Nephron progenitor cell (in vitro differentiated cells): ENCODE measurements around the gene SLC22A1.
"Not testable (repeated sequence)": the region's sequence is repeated elsewhere in the genome, so short reads cannot be mapped to it uniquely, and the experiment has no call there.

Experiments used
- DNase-seq: peaks from one replicate; pipeline ENCODE4 v3.0.0; 2021
- H3K27ac Mint-ChIP-seq: 2 replicates; pipeline ENCODE4 v1.8.0; 2021; ENCODE audit warnings: mild to moderate bottlenecking, moderate library complexity, mixed read lengths
- H3K27me3 Mint-ChIP-seq: 2 replicates; pipeline ENCODE4 v1.8.0; 2021; ENCODE audit warnings: mild to moderate bottlenecking, low read depth, mixed read lengths; ENCODE audit not compliant: poor library complexity
- H3K36me3 Mint-ChIP-seq: 2 replicates; pipeline ENCODE4 v1.8.0; 2021; ENCODE audit warnings: low read depth, mixed read lengths
- H3K4me1 Mint-ChIP-seq: 2 replicates; pipeline ENCODE4 v1.8.0; 2021; ENCODE audit warnings: mixed read lengths
- H3K4me3 Mint-ChIP-seq: 2 replicates; pipeline ENCODE4 v1.8.0; 2021; ENCODE audit warnings: mild to moderate bottlenecking, moderate library complexity, mixed read lengths
- H3K9me3 Mint-ChIP-seq: 2 replicates; pipeline ENCODE4 v1.8.0; 2021; ENCODE audit warnings: mild to moderate bottlenecking, moderate library complexity, mixed read lengths
- TF ChIP-seq, protein P1 (sequence below): fragments of 200-600 bp; sonication (generic); IDR thresholded peaks from 2 replicates; pipeline ENCODE4 v1.5.0; 2021; ENCODE audit warnings: antibody characterized with exemption

Gene SLC22A1

DNA sequence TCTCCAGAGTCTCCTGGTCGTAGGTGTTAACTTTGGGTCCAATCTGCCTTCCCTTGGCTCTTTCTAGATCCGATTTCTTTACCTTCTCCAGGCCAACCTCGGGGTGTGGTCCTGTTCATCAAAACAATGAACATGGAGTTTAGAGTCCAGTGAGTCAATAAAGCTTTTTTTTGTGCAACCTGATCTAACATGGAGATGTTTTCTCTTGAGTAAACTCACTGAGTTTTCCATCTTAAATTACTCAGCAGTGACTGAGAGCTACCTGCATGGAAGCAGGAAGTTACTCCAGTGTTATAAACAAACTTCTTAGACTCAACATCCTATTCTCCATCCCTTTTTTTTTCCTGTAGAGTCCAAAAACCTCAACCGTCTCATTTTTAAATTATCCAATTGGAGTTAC lies 14.9 kb upstream of the SLC22A1 start:
- H3K27me3 Mint-ChIP-seq, result no peaks in the 10 kb centered on the region
- H3K4me1 Mint-ChIP-seq, result peaks cover 8% of the 10 kb centered on the region
- no peak for DNase-seq
- no peak overlapping the region for H3K4me3 Mint-ChIP-seq
- peak overlapping the region; percentile 87 for H3K27ac Mint-ChIP-seq
- H3K9me3 Mint-ChIP-seq, result no peaks in the 10 kb centered on the region
- peaks cover 53% of the 10 kb centered on the region for H3K36me3 Mint-ChIP-seq
- TF ChIP-seq, protein P1, sequence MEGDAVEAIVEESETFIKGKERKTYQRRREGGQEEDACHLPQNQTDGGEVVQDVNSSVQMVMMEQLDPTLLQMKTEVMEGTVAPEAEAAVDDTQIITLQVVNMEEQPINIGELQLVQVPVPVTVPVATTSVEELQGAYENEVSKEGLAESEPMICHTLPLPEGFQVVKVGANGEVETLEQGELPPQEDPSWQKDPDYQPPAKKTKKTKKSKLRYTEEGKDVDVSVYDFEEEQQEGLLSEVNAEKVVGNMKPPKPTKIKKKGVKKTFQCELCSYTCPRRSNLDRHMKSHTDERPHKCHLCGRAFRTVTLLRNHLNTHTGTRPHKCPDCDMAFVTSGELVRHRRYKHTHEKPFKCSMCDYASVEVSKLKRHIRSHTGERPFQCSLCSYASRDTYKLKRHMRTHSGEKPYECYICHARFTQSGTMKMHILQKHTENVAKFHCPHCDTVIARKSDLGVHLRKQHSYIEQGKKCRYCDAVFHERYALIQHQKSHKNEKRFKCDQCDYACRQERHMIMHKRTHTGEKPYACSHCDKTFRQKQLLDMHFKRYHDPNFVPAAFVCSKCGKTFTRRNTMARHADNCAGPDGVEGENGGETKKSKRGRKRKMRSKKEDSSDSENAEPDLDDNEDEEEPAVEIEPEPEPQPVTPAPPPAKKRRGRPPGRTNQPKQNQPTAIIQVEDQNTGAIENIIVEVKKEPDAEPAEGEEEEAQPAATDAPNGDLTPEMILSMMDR, result no peak

DNA sequence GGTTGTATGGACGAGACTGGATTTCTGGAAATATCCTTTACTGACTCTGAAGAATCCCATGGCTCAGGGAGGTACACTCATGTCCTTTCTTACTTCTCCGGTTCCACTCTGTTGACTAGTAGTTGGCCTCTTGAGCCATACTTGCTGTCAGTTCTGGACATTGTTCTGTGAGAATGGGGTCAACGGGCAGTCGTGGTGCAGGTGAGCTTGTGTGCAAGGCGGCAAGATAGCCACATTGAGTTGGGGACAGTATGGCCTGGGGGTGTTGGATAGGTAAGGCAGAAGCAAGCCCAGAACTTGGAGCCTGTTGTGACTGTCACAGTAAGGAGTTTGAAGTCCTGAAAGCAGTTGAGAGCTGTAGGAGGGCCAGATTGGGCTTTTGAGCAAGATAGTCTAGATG lies 13.5 kb upstream of the SLC22A1 start:
- H3K36me3 Mint-ChIP-seq, result peaks cover 51% of the 10 kb centered on the region
- H3K4me1 Mint-ChIP-seq, result peaks cover 8% of the 10 kb centered on the region
- H3K27me3 Mint-ChIP-seq, result no peaks in the 10 kb centered on the region
- DNase-seq, result no peak
- TF ChIP-seq, protein P1, result no peak
- no peak overlapping the region for H3K4me3 Mint-ChIP-seq
- peak overlapping the region; percentile 29 for H3K27ac Mint-ChIP-seq
- no peaks in the 10 kb centered on the region for H3K9me3 Mint-ChIP-seq

DNA sequence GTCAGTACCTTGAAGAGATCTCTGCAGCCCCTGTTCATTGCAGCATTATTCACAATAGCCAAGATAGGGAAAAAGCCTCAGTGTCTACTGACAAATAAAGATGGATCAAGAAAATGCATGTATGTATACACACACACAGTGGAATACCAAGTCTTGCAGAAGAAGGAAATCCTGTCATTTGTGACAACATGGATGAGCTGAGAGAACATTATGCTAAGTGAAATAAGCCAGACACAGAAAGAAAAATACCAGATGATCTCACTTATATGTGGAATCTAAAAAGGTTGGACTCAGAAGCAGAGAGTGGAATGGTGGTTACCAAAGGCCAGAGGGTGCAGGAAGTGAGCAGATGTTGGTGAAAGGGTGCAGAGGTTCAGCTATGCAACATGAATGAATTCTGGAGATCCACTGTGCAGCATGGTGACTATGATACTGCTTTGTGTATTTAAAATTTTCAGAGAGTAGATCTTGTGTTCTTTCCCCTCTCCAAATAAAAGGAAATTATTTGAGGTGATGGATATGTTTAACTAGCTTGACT lies 11.0 kb upstream of the SLC22A1 start:
- Mint-ChIP-seq H3K4me1 (peaks cover 11% of the 10 kb centered on the region), H3K27ac (peak overlapping the region; percentile 36), H3K4me3 (no peak overlapping the region), H3K36me3 (peaks cover 44% of the 10 kb centered on the region), H3K9me3 (peaks cover 6% of the 10 kb centered on the region), H3K27me3 (peaks cover 3% of the 10 kb centered on the region)
- TF ChIP-seq, protein P1, result no peak
- DNase-seq, result no peak

DNA sequence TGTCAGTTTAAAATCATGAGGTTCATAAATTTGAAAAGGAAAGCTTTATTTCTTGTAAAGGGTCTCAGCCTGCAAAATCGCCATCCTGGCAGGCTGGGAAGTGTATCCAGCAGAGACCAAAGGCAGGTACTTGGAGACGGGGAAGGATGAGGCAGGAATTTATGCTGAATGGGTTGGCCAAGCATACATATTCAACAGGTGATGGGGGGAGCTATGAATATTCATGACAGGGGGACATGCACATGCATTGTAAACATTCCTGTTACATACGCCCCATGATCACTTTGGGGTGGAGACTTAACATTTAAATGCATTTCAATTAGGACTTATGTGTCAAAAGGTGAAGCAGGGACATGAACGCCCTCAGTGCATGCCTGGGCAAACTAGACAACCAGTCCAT lies 9.8 kb upstream of the SLC22A1 start:
- TF ChIP-seq, protein P1, result no peak
- peak overlapping the region; percentile 60 for H3K27ac Mint-ChIP-seq
- no peak overlapping the region for H3K4me3 Mint-ChIP-seq
- peaks cover 6% of the 10 kb centered on the region for H3K9me3 Mint-ChIP-seq
- no peak for DNase-seq
- H3K27me3 Mint-ChIP-seq, result peaks cover 3% of the 10 kb centered on the region
- peaks cover 7% of the 10 kb centered on the region for H3K4me1 Mint-ChIP-seq
- peaks cover 34% of the 10 kb centered on the region for H3K36me3 Mint-ChIP-seq

DNA sequence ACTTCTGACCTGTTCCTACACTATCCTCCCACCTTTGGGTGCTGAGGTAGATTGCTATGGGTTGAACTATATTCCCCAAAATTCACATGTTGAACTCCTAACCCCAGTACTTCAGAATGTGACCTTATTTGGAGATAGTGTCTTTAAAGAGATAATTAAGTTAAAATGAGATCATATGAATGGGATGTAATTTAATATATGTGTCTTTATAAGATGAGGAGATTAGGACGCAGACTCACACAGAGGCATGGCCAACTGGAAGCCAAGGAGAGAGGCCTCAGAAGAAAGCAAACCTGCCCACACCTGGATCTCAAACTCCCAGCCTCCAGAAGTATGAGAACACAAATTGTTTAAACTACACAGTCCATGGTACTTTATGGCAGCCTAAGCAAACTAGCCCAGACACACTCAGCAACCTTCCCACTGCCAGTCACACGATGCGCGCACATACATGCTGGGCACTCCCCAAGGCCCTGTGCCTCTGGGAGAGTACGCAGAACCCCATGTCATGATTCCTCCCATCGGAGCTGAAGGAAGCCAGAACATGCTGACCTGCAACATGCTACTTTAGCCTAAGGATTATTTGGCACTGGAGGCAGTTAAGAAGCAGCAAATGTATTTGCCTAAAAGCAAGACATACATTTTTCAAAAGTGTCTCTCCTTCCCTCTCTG lies 8.9 kb upstream of the SLC22A1 start:
- DNase-seq, result no peak
- Mint-ChIP-seq H3K4me1 (peaks cover 4% of the 10 kb centered on the region), H3K27me3 (peaks cover 3% of the 10 kb centered on the region), H3K4me3 (no peak overlapping the region), H3K36me3 (peaks cover 33% of the 10 kb centered on the region), H3K9me3 (peaks cover 8% of the 10 kb centered on the region), H3K27ac (peak overlapping the region; percentile 19)
- TF ChIP-seq, protein P1, result no peak

DNA sequence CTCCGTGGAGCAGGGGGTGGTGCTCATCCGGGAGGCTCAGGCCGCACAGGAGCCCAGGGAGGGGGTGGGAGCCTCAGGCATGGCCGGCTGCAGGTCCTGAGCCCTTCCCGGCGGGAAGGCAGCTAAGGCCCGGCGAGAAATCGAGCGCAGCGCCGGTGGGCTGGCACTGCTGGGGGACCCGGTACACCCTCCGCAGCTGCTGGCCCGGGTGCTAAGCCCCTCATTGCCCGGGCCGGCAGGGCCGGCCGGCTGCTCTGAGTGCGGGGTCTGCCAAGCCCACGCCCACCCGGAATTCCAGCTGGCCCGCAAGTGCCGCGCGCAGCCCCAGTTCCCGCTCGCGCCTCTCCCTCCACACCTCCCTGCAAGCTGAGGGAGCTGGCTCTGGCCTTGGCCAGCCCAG lies 7.1 kb upstream of the SLC22A1 start:
- not testable (repeated sequence) for DNase-seq, H3K4me1 Mint-ChIP-seq, H3K9me3 Mint-ChIP-seq, H3K4me3 Mint-ChIP-seq, H3K27ac Mint-ChIP-seq, H3K27me3 Mint-ChIP-seq
- peaks cover 42% of the 10 kb centered on the region for H3K36me3 Mint-ChIP-seq
